Measurements from ENCODE around the gene MTMR3.

- no peak for TF ChIP-seq EP300 (IDR thresholded peaks at IDR 0.05)
- no peak for TF ChIP-seq CTCF (IDR thresholded peaks at IDR 0.05)
- no peak for TF ChIP-seq POLR2AphosphoS5 (IDR thresholded peaks at IDR 0.05)
- no peak for TF ChIP-seq POLR2A (IDR thresholded peaks at IDR 0.05)
These were observed 96.9 kb downstream of the MTMR3 start for GRCh38 chr22:29979777-29980321.
